ENCODE data around the gene MAN1A1.

GRCh38 chr6:119270545-119270944, 79.0 kb downstream of the MAN1A1 start:
- TF ChIP-seq CTCF (IDR thresholded peaks at IDR 0.05) = no peak
- TF ChIP-seq POLR2A (IDR thresholded peaks at IDR 0.05) = no peak

All from esophagus squamous epithelium (tissue), 4 donors.